GM12892 (cell line): ENCODE results near the gene TUBGCP3.

Source experiments
- POLR2A ChIP-seq: IDR thresholded peaks from 2 replicates; pipeline ENCODE4 v1.6.1; 2011; ENCODE audit warnings: low read depth, low read length, control low read depth
- POLR2AphosphoS5 ChIP-seq: IDR thresholded peaks from 2 replicates; pipeline ENCODE4 v1.6.1; 2011; ENCODE audit warnings: low read depth, low read length, control low read depth
- TAF1 ChIP-seq: IDR thresholded peaks from 2 replicates; pipeline ENCODE4 v1.6.1; 2011; ENCODE audit warnings: low read depth, mild to moderate bottlenecking, control low read depth, low read length, borderline replicate concordance

DNA sequence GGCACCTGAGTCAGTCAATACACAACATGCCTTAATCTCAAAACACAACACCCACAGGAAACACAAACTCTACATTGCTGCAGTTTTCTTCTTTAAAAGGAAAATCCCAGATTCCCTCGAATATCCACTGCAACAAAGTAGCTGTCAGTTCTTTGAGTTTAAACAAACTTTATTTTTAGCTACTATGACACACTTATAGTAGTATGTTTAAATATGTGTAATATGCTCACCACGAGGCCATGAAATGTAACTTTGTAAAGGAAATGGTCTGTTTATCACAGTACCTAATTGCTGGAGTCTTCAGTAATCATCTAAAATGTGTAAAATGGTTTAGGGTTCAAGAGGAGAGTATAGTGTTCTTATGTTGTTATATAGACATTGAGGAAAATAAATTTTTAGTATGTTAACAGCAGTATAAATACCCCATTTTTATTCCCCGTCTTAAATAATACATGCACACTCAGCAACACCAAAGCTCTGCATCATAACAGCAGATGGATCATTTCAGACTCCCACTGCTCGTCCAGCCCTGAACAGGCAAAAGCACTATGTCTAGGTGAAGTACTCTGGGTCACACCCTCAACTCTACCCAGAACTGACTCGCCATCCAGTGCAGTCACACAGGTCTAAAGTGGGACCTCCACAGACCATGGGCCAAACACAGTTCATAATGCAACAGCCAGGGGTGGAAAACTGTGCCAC, 20.6 kb downstream of the TUBGCP3 start:
- TF ChIP-seq POLR2A = no peak
- no peak for TF ChIP-seq TAF1
- TF ChIP-seq POLR2AphosphoS5 = no peak
